ENCODE measurements around the gene ARVCF.

ARVCF gene

GRCh38 chr22:19970479-19971275 lies 45.9 kb downstream of the ARVCF start:
- peak; percentile 21 for DNase-seq

DNA sequence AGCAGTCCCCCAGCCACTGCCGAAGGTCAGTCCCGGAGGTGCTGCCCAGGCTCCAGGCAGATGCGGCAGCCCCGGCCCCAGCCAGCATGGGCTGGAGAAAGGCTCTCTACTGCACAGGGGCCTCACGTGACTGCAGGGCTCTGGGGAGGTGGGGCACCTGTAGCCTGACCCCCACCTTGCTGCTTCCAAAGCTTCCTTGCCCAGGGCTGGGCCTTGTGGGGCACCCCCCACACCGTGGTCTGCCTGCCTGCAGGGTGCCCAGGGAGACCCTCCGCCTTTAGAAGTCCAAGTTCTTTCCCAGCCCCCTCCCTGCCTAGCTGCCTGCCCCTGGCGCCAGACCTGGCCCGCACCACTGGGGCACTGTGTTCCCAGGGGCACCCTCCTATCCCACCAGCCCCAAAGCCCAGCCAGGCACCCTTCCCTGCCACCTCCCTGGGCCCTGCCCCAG lies 46.6 kb downstream of the ARVCF start:
- no peak for DNase-seq

DNA sequence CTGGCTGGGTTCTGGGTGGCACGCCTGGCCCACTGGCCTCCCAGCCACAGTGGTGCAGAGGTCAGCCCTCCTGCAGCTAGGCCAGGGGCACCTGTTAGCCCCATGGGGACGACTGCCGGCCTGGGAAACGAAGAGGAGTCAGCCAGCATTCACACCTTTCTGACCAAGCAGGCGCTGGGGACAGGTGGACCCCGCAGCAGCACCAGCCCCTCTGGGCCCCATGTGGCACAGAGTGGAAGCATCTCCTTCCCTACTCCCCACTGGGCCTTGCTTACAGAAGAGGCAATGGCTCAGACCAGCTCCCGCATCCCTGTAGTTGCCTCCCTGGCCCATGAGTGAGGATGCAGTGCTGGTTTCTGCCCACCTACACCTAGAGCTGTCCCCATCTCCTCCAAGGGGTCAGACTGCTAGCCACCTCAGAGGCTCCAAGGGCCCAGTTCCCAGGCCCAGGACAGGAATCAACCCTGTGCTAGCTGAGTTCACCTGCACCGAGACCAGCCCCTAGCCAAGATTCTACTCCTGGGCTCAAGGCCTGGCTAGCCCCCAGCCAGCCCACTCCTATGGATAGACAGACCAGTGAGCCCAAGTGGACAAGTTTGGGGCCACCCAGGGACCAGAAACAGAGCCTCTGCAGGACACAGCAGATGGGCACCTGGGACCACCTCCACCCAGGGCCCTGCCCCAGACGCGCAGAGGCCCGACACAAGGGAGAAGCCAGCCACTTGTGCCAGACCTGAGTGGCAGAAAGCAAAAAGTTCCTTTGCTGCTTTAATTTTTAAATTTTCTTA lies 47.3 kb downstream of the ARVCF start:
- no peak for DNase-seq

DNA sequence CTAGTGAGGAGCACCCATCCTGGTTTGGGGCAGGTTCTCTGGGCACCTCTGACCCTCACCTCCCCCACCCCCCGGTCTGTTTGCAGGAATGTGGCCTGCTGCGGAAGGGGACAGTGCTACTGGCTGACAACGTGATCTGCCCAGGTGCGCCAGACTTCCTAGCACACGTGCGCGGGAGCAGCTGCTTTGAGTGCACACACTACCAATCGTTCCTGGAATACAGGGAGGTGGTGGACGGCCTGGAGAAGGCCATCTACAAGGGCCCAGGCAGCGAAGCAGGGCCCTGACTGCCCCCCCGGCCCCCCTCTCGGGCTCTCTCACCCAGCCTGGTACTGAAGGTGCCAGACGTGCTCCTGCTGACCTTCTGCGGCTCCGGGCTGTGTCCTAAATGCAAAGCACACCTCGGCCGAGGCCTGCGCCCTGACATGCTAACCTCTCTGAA lies 48.2 kb downstream of the ARVCF start:
- no peak for DNase-seq

GRCh38 chr22:19967850-19968449 lies 48.7 kb downstream of the ARVCF start:
- DNase-seq = no peak

GRCh38 chr22:19966908-19967750 lies 49.5 kb downstream of the ARVCF start:
- DNase-seq = no peak

- no peak for DNase-seq
Measured at GRCh38 chr22:19965771-19966709, 50.6 kb downstream of the ARVCF start.

GRCh38 chr22:19964701-19965386 lies 51.8 kb downstream of the ARVCF start:
- DNase-seq = no peak

DNA sequence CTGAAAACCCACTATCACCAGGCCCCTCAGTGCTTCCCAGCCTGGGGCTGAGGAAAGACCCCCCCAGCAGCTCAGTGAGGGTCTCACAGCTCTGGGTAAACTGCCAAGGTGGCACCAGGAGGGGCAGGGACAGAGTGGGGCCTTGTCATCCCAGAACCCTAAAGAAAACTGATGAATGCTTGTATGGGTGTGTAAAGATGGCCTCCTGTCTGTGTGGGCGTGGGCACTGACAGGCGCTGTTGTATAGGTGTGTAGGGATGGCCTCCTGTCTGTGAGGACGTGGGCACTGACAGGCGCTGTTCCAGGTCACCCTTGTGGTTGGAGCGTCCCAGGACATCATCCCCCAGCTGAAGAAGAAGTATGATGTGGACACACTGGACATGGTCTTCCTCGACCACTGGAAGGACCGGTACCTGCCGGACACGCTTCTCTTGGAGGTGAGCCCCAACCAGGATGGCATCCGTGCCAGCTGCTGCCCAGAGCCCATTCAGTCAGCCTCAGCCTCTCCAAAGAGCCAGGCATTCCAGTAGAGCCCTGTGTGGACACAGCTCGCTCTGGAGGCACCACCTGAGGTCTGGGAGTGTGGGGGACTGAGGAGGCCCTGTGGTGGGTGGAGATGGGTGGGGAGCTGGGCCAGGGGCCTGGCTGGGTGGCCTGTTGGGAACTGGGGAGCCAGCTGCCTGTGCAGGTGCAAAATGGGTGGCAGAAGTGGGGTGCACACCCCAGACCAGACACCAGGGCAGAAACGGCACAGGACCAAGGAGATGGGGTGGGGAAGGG lies 52.6 kb downstream of the ARVCF start:
- DNase-seq = no peak

DNA sequence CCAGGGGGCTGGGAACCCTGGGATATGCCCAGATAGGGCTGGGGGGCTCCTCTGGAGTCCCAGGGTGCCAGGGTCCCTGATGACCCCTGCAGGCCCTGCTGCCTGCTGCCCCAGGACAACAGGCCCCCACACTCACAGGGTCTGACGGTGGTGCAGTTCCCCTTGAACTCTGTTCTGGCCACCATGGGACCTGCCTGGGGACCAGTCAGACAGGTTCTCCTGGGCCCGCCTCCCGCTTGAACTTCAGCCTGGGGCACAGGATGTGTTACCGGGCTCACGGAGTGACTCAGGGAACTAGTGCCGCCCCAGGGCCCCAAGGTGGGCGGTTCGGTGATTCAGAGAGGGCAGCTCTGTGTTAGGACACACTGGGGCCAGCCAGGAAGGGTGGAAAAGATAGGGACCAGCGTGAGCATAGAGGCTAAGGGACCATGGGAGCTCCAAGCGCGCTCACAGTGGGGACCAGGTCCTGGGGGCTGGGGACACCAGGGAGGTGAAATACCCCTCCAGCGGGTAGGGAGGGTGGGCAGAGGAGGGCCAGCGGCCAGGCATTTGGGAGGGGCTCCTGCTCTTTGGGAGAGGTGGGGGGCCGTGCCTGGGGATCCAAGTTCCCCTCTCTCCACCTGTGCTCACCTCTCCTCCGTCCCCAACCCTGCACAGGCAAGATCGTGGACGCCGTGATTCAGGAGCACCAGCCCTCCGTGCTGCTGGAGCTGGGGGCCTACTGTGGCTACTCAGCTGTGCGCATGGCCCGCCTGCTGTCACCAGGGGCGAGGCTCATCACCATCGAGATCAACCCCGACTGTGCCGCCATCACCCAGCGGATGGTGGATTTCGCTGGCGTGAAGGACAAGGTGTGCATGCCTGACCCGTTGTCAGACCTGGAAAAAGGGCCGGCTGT lies 53.5 kb downstream of the ARVCF start:
- DNase-seq = no peak

- DNase-seq = peak; percentile 37
Measured at GRCh38 chr22:19962246-19962908, 54.2 kb downstream of the ARVCF start.

DNA sequence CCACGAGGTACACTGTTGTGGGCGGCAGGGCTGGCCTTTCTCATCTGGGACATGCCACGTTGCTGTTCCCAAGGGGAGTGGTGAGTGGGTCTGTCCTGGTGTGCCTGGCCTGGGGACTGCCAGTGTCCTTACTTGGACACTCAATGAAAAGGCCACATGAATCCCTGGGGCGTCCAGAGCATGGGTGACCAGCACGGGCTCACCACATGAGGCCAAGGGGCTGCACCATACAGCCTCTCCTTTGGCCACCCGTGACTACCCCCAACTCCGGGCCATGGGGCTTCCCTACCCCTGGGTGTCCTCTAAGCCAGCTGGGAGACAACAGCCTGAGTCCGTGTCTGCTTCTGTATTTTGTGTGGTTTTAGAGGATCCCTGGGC lies 54.8 kb downstream of the ARVCF start:
- no peak for DNase-seq

DNA sequence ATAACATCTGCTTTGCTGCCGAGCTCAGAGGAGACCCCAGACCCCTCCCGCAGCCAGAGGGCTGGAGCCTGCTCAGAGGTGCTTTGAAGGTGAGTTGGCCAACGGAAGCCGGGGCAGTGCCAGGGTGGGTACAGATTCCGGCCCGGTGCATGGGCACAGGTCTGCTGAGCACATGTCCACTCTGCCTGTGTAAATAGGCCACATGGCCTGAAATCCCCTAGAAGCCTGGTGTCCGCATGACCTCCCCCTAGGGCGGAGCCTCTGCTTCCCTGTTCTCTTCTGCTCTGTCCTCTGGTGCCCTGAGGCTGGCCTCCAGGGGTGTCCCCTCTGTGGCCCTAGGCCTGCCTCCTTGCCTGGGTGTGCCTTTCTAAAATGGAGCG lies 55.4 kb downstream of the ARVCF start:
- no peak for DNase-seq

DNA sequence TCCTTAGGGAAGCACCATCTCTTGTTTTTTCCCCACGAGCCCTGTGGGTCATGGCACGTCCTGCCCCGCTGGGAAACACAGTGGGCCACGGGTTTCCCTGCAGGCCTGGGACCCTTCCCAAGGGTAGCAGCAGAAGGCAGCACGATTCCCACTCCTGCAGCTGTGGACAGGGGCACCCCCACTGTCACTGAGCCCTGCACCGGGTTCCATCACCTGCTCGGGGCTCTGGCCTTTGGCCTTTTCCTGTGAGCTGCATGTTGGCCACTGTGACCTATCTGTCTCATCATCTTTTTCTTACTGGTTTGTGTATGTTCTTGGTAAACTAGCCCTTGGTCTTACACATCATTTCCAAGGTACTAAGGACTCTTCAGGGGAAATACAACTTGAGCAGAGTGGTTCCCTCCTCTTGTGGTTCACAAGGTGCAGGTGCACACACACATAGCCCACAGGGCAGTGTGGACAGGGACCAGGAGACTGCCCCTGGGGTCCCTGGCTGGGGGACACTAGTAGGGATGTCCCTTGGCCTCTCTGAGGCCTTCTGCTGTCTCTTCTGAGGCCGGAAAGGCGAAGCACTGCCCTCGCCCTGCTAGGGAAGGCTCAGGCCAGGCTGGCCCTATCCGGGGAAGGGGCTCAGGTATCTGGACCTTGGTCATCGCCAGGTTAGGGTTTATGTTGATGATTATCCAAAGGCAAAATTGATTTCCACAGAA lies 56.0 kb downstream of the ARVCF start:
- no peak for DNase-seq

DNA sequence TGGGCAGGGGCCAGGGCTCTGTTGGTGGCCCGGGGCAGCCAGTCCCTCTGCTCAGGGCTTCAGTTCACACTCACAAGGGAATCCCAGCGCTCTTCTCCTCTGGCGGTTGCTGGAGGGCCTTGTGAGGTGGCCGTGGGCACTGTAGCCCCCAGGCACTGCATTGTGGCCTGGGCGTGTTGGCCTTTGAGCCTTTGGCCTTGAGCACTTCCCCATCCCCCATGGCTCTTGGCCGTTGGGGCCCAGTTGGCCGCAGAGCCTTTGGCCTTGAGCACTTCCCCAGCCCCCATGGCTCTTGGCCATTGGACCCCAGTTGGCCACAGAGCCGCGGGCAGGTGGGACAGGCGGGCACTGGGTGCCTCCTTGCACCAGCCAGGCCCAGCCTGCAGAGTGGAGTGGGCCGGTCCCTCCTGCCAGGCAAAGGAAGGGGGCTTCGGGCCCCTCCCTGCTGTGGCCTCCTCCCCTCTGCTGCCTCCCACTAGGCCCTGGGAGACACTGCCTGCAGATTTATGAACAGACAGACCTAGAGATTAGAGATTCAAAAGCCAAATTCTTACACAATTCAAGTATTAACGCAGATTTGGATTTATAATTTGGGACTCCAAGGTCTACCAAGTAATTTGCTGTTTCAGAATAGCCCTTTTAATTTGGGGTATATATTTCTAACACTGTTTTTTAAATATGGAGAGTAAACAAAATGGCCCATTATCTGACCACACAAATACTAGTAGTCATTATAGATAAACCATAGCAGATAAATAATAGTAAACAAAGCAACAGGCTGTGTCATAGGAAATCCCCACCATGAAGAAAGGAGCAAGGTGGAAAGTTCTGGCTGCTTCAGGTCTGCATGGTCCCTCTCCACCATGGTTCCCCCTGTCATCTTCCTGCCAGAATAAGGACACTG lies 56.8 kb downstream of the ARVCF start:
- no peak for DNase-seq

GRCh38 chr22:19959043-19959586 lies 57.5 kb downstream of the ARVCF start:
- DNase-seq = no peak
